Activated B cell treated with CpG ODN at 0.5 μM for 24 hours (primary cell): Measurements from ENCODE around the gene MSH3. TPM values are rescaled to one million over a fixed set of nuclear protein-coding genes. Genes with fewer than 3 reads are reported as not detected.

Source experiments
- ATAC-seq: fragments of 200-7000 bp; cut with Tn5 transposase; one replicate; pipeline ENCODE4 v1.10.0; 2021; ENCODE audit warnings: low read depth, mild to moderate bottlenecking, moderate library complexity
- CTCF ChIA-PET: fragments of 350-600 bp; sonication (Branson Sonifier 250); formaldehyde crosslinking; loops from one replicate; lab custom pipeline; 2021; ENCODE audit warnings: antibody characterized with exemption; lab: Charles Lee
- POLR2A ChIA-PET: fragments of 350-600 bp; sonication (Branson Sonifier 250); formaldehyde crosslinking; loops from one replicate; lab custom pipeline; 2021; ENCODE audit warnings: antibody characterized with exemption; lab: Charles Lee
- DNase-seq: peaks from one replicate; pipeline ENCODE4 v3.0.0; 2022
- H3K27ac Mint-ChIP-seq: one replicate; pipeline ENCODE4 v1.8.0; 2020; ENCODE audit warnings: mixed read lengths
- H3K27me3 Mint-ChIP-seq: one replicate; pipeline ENCODE4 v1.8.0; 2021; ENCODE audit warnings: mixed read lengths
- H3K36me3 Mint-ChIP-seq: one replicate; pipeline ENCODE4 v1.8.0; 2021; ENCODE audit warnings: low read depth, mixed read lengths
- H3K4me1 Mint-ChIP-seq: one replicate; pipeline ENCODE4 v1.8.0; 2021; ENCODE audit warnings: mixed read lengths
- H3K4me3 Mint-ChIP-seq: one replicate; pipeline ENCODE4 v1.8.0; 2020; ENCODE audit warnings: mild to moderate bottlenecking, mixed read lengths
- H3K9me3 Mint-ChIP-seq: one replicate; pipeline ENCODE4 v1.8.0; 2020; ENCODE audit warnings: mixed read lengths
- intact Hi-C: fragments of 100-400 bp; cut with micrococcal nuclease; formaldehyde crosslinking; loops from one replicate; pipeline ENCODE4 v1.15.1; 2024
- total RNA-seq: library from RNA; stranded (reverse); gene quantifications from 2 replicates; pipeline ENCODE4 v1.2.3, GENCODE V29; 2022
- TF ChIP-seq, protein P1 (sequence below): fragments of 200-600 bp; IDR thresholded peaks from one replicate; pipeline ENCODE4 v1.8.0; 2022; ENCODE audit warnings: antibody characterized with exemption, mild to moderate bottlenecking

MSH3 gene
- total RNA-seq, 1 donor from 2014 or later, result 24.0 TPM

DNA sequence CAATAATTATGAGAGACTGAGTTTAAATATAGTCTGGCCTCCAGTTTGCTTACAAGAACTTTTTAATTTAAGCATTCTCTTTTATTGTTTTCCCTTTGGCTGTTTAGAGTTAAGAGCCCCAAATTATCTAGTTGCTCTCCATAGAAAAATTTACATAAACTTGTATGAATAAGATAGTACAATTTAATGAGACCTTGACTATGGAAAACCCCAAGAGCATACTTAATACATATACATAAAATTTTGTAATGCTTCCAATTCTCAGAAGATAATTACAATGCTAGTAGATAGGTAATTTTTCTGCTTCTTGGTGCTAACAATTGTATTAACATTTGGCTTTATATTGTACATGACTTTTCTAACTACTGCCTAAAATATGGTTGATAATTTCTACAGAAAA, 20.3 kb upstream of the MSH3 start:
- intact Hi-C loops, result no loop called here
- ChIA-PET CTCF (no interaction called here), POLR2A (no interaction called here)
- DNase-seq, result no peak
- H3K4me1 Mint-ChIP-seq, result peaks cover 4% of the 10 kb centered on the region
- peaks cover 2% of the 10 kb centered on the region for H3K9me3 Mint-ChIP-seq
- no peak overlapping the region for H3K4me3 Mint-ChIP-seq
- H3K27ac Mint-ChIP-seq, result no peak overlapping the region
- peaks cover 41% of the 10 kb centered on the region for H3K36me3 Mint-ChIP-seq
- ATAC-seq, result no peak
- TF ChIP-seq, protein P1, sequence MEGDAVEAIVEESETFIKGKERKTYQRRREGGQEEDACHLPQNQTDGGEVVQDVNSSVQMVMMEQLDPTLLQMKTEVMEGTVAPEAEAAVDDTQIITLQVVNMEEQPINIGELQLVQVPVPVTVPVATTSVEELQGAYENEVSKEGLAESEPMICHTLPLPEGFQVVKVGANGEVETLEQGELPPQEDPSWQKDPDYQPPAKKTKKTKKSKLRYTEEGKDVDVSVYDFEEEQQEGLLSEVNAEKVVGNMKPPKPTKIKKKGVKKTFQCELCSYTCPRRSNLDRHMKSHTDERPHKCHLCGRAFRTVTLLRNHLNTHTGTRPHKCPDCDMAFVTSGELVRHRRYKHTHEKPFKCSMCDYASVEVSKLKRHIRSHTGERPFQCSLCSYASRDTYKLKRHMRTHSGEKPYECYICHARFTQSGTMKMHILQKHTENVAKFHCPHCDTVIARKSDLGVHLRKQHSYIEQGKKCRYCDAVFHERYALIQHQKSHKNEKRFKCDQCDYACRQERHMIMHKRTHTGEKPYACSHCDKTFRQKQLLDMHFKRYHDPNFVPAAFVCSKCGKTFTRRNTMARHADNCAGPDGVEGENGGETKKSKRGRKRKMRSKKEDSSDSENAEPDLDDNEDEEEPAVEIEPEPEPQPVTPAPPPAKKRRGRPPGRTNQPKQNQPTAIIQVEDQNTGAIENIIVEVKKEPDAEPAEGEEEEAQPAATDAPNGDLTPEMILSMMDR, result no peak
- H3K27me3 Mint-ChIP-seq, result no peaks in the 10 kb centered on the region

DNA sequence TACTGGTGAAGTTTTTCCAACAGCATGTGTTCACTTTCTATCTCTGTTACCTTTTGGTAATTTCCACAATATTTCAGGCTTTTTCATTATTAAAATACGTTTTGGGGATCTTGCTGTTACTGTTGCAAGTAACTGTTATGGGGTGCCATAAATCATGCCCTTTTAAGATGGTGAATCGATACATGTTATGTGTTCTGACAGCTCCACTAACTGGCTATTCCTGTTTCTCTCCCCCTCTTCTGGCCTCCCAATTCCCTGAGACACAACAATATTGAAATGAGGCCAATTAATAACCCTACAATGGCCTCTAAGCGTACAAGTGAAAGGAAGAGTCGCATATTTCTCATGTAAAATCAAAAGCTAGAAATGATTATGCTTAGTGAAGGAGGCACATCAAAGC, 13.1 kb upstream of the MSH3 start:
- intact Hi-C loops, result no loop called here
- ChIA-PET POLR2A (no interaction called here), CTCF (no interaction called here)
- Mint-ChIP-seq H3K4me1 (no peaks in the 10 kb centered on the region), H3K4me3 (no peak overlapping the region), H3K9me3 (peaks cover 2% of the 10 kb centered on the region), H3K27me3 (no peaks in the 10 kb centered on the region), H3K36me3 (peaks cover 57% of the 10 kb centered on the region), H3K27ac (no peak overlapping the region)
- ATAC-seq (no peak), DNase-seq (no peak)
- TF ChIP-seq, protein P1, result no peak

DNA sequence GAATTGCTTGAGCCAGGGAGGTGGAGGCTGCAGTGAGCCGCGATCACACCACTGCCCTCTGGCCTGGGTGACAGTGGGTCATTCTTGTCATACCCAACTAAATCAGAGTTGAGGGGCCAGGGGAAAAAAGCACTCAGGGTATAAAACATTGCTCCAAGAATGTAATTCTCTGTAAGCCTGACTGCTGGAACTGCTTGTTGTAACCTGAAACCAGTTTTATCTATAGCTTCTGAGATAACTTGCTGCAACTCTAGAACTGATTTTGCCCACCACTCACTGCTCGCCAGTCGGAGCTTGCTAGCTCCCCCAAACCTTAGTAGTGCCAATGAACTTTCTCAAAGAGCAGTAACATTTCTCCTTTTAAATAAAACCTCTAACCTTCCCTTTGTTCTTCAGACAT, 9.6 kb upstream of the MSH3 start:
- Mint-ChIP-seq H3K9me3 (peaks cover 2% of the 10 kb centered on the region), H3K4me1 (no peaks in the 10 kb centered on the region), H3K27me3 (no peaks in the 10 kb centered on the region), H3K27ac (no peak overlapping the region), H3K36me3 (peaks cover 56% of the 10 kb centered on the region), H3K4me3 (no peak overlapping the region)
- POLR2A ChIA-PET, result no interaction called here
- CTCF ChIA-PET, result no interaction called here
- intact Hi-C loops, result no loop called here
- no peak for DNase-seq
- ATAC-seq, result no peak
- TF ChIP-seq, protein P1, result no peak

- Mint-ChIP-seq H3K27ac (no peak overlapping the region), H3K4me3 (no peak overlapping the region), H3K36me3 (peaks cover 43% of the 10 kb centered on the region), H3K27me3 (no peaks in the 10 kb centered on the region), H3K9me3 (peaks cover 2% of the 10 kb centered on the region), H3K4me1 (no peaks in the 10 kb centered on the region)
- DNase-seq (no peak), ATAC-seq (no peak)
- TF ChIP-seq, protein P1, result no peak
- ChIA-PET CTCF (no interaction called here), POLR2A (interaction anchor here (0.5 kb wide), 2 partner anchors 8 to 243 kb away, joined by 3 to 5 read pairs; partner anchors contain the start of genes DHFR and MSH3)
- intact Hi-C loops, result no loop called here
These were observed 7.5 kb upstream of the MSH3 start for GRCh38 chr5:80646926-80647325.

GRCh38 chr5:80653502-80653901, 950 bp upstream of the MSH3 start:
- peaks cover 26% of the 10 kb centered on the region for H3K4me1 Mint-ChIP-seq
- intact Hi-C loops, result loop anchor here (10.0 kb wide), 2 partner anchors 1321 to 1419 kb away; partner anchors contain the start of genes ATG10 and JMY
- ChIA-PET POLR2A (interaction anchor here (1.2 kb wide), 1 partner anchor 19 kb away, joined by 3 read pairs; no protein-coding TSS in a partner anchor), CTCF (no interaction called here)
- peak overlapping the region; percentile 97 for H3K4me3 Mint-ChIP-seq
- ATAC-seq (no peak), DNase-seq (no peak)
- H3K27me3 Mint-ChIP-seq, result no peaks in the 10 kb centered on the region
- H3K27ac Mint-ChIP-seq, result no peak overlapping the region
- no peaks in the 10 kb centered on the region for H3K9me3 Mint-ChIP-seq
- peaks cover 25% of the 10 kb centered on the region for H3K36me3 Mint-ChIP-seq
- TF ChIP-seq, protein P1, result no peak
